Measurements from ENCODE around the gene SYNGAP1. TPM values are rescaled to one million over a fixed set of nuclear protein-coding genes. Genes with fewer than 3 reads are reported as not detected.

Gene SYNGAP1
- total RNA-seq, 4 donors from 2014 or later = 3.3 to 8.6 (median 4.1) TPM

- intact Hi-C loops (cut with DNase I) = loop anchor here (10.0 kb wide), 1 partner anchor 163 kb away; no protein-coding TSS in a partner anchor
- DNase-seq = no peak
- WGBS, 2 donors = 44 to 58% methylated on average over 6 of the region's 6 CpGs
Observed at GRCh38 chr6:33411632-33412005, 8.2 kb upstream of the SYNGAP1 start.

GRCh38 chr6:33412140-33413009, 7.5 kb upstream of the SYNGAP1 start:
- no peaks in the 10 kb centered on the region for H3K27me3 ChIP-seq
- no peaks in the 10 kb centered on the region for H3K9me3 ChIP-seq
- TF ChIP-seq CTCF (IDR thresholded peaks at IDR 0.05) (no peak), POLR2A (IDR thresholded peaks at IDR 0.05) (no peak)
- intact Hi-C loops (cut with DNase I) = loop anchor here (10.0 kb wide), 1 partner anchor 162 kb away; no protein-coding TSS in a partner anchor
- peak overlapping the region in 3 of 4 donors; percentile 66 to 96 (median 69) for H3K4me3 ChIP-seq
- WGBS, 2 donors = 85 to 89% methylated on average over 10 of the region's 10 CpGs
- DNase-seq = no peak
- peaks cover 30 to 66% (median 33%) of the 10 kb centered on the region in 3 donors for H3K4me1 ChIP-seq
- peak overlapping the region; percentile 8 to 98 (median 64) for H3K27ac ChIP-seq
- peaks cover 9 to 44% (median 36%) of the 10 kb centered on the region in 3 donors for H3K36me3 ChIP-seq

More at GRCh38 chr6:33411632-33412005, 8.2 kb upstream of the SYNGAP1 start:
- peaks cover 22 to 58% (median 26%) of the 10 kb centered on the region in 3 donors for H3K4me1 ChIP-seq
- no peaks in the 10 kb centered on the region for H3K27me3 ChIP-seq
- H3K9me3 ChIP-seq = no peaks in the 10 kb centered on the region
- H3K4me3 ChIP-seq = peak overlapping the region; percentile 66 to 96 (median 82)
- peaks cover 9 to 46% (median 36%) of the 10 kb centered on the region in 3 donors for H3K36me3 ChIP-seq
- peak overlapping the region; percentile 95 to 98 (median 98) for H3K27ac ChIP-seq
- TF ChIP-seq POLR2A (IDR thresholded peaks at IDR 0.05) (no peak), CTCF (IDR thresholded peaks at IDR 0.05) (no peak)

- no peak for DNase-seq
- no peak overlapping the region for H3K4me3 ChIP-seq
- TF ChIP-seq POLR2A (IDR thresholded peaks at IDR 0.05) (no peak), CTCF (IDR thresholded peaks at IDR 0.05) (no peak)
- H3K4me1 ChIP-seq = peaks cover 33 to 71% (median 36%) of the 10 kb centered on the region in 3 donors
- WGBS, 2 donors = 82 to 84% methylated on average over 12 to 14 of the region's 14 CpGs
- H3K27me3 ChIP-seq = no peaks in the 10 kb centered on the region
- peak overlapping the region in 1 of 4 donors; percentile 34 for H3K27ac ChIP-seq
- peaks cover 9 to 44% (median 36%) of the 10 kb centered on the region in 3 donors for H3K36me3 ChIP-seq
- intact Hi-C loops (cut with DNase I) = loop anchor here (10.0 kb wide), 1 partner anchor 161 kb away; no protein-coding TSS in a partner anchor
- no peaks in the 10 kb centered on the region for H3K9me3 ChIP-seq
Observed at GRCh38 chr6:33413241-33414120, 6.4 kb upstream of the SYNGAP1 start.

- intact Hi-C loops (cut with DNase I) = loop anchor here (10.0 kb wide), 1 partner anchor 160 kb away; no protein-coding TSS in a partner anchor
- Histone ChIP-seq H3K4me1 (peaks cover 44 to 79% (median 48%) of the 10 kb centered on the region in 3 donors), H3K9me3 (no peaks in the 10 kb centered on the region), H3K4me3 (no peak overlapping the region), H3K36me3 (peaks cover 9 to 44% (median 36%) of the 10 kb centered on the region in 3 donors), H3K27ac (peak overlapping the region in 1 of 4 donors; percentile 42), H3K27me3 (no peaks in the 10 kb centered on the region)
- no peak for DNase-seq
- 61 to 70% methylated on average over 6 to 11 of the region's 12 CpGs for WGBS, 2 donors
- TF ChIP-seq POLR2A (IDR thresholded peaks at IDR 0.05) (no peak), CTCF (IDR thresholded peaks at IDR 0.05) (peak in 1 of 6 experiments; percentile 11)
Observed at GRCh38 chr6:33414592-33415271, 5.1 kb upstream of the SYNGAP1 start.
